ENCODE data around the gene TMOD2.

Gene TMOD2

GRCh38 chr15:51838270-51838669 lies 86.9 kb downstream of the TMOD2 start:
- no peak for TF ChIP-seq CTCF (IDR thresholded peaks at IDR 0.05; ENCODE audit: extremely low read depth, missing control alignments)
- DNase-seq (ENCODE audit: low spot score) = no peak

- no peak for TF ChIP-seq CTCF (IDR thresholded peaks at IDR 0.05; ENCODE audit: extremely low read depth, missing control alignments)
- no peak for DNase-seq (ENCODE audit: low spot score)
Measured at GRCh38 chr15:51840692-51841091, 89.3 kb downstream of the TMOD2 start.

- TF ChIP-seq CTCF (IDR thresholded peaks at IDR 0.05; ENCODE audit: extremely low read depth, missing control alignments) = no peak
- DNase-seq (ENCODE audit: low spot score) = no peak
Measured at GRCh38 chr15:51841406-51842040, 90.1 kb downstream of the TMOD2 start.

GRCh38 chr15:51842265-51842664 lies 90.9 kb downstream of the TMOD2 start:
- TF ChIP-seq CTCF (IDR thresholded peaks at IDR 0.05; ENCODE audit: extremely low read depth, missing control alignments) = no peak
- no peak for DNase-seq (ENCODE audit: low spot score)

- TF ChIP-seq CTCF (IDR thresholded peaks at IDR 0.05; ENCODE audit: extremely low read depth, missing control alignments) = no peak
- DNase-seq (ENCODE audit: low spot score) = peak; percentile 25
Measured at GRCh38 chr15:51842852-51843737, 91.7 kb downstream of the TMOD2 start.

- TF ChIP-seq CTCF (IDR thresholded peaks at IDR 0.05; ENCODE audit: extremely low read depth, missing control alignments) = no peak
- no peak for DNase-seq (ENCODE audit: low spot score)
Measured at GRCh38 chr15:51844747-51845426, 93.5 kb downstream of the TMOD2 start.

- no peak for DNase-seq (ENCODE audit: low spot score)
- no peak for TF ChIP-seq CTCF (IDR thresholded peaks at IDR 0.05; ENCODE audit: extremely low read depth, missing control alignments)
Measured at GRCh38 chr15:51846066-51846462, 94.7 kb downstream of the TMOD2 start.

Measured in GM20000 (cell line).